ENCODE results near the gene SLC25A5.

Gene SLC25A5

GRCh38 chrX:119467842-119468550, at the start of gene SLC25A5:
TSS of gene SLC25A5 (plus strand) at chrX:119468444. CDS start at chrX:119468516, 72 bp downstream.
- no peak for DNase-seq (ENCODE audit: low read depth, low spot score)

GRCh38 chrX:119419146-119419545, 49.1 kb upstream of the SLC25A5 start:
- H3K9ac ChIP-seq (ENCODE audit: insufficient read length) = no peak overlapping the region
- no peak for DNase-seq (ENCODE audit: low read depth, low spot score)
- H3K4me3 ChIP-seq = no peak overlapping the region
- no peaks in the 10 kb centered on the region for H3K36me3 ChIP-seq (ENCODE audit: insufficient read depth, low read length)
- H3K9me3 ChIP-seq (ENCODE audit: low read depth, low read length) = no peaks in the 10 kb centered on the region
- TF ChIP-seq EZH2 (IDR thresholded peaks at IDR 0.05) (no peak), POLR2AphosphoS5 (IDR thresholded peaks at IDR 0.05; ENCODE audit: borderline replicate concordance, low read depth, low read length) (no peak), FOXP2 (optimal IDR thresholded peaks at IDR 0.05; ENCODE audit: control extremely low read depth, extremely low read length, insufficient read depth) (no peak)
- no peak overlapping the region for H3K27ac ChIP-seq

More at GRCh38 chrX:119467842-119468550, at the start of gene SLC25A5:
- H3K27ac ChIP-seq = peak within 1 kb of the TSS; percentile 48; the same call in 1 of the 2 replicates
- TF ChIP-seq EZH2 (IDR thresholded peaks at IDR 0.05) (no peak), POLR2AphosphoS5 (IDR thresholded peaks at IDR 0.05; ENCODE audit: borderline replicate concordance, low read depth, low read length) (peak; percentile 92), FOXP2 (optimal IDR thresholded peaks at IDR 0.05; ENCODE audit: control extremely low read depth, extremely low read length, insufficient read depth) (no peak)
- no peaks in the 10 kb centered on the region for H3K9me3 ChIP-seq (ENCODE audit: low read depth, low read length)
- H3K9ac ChIP-seq (ENCODE audit: insufficient read length) = peak within 1 kb of the TSS; percentile 72
- peaks cover 21% of the 10 kb centered on the region for H3K36me3 ChIP-seq (ENCODE audit: insufficient read depth, low read length)
- H3K4me3 ChIP-seq = peak within 1 kb of the TSS; percentile 88

- Histone ChIP-seq H3K4me3 (no peak overlapping the region), H3K27ac (no peak overlapping the region), H3K9me3 (ENCODE audit: low read depth, low read length) (no peaks in the 10 kb centered on the region), H3K9ac (ENCODE audit: insufficient read length) (no peak overlapping the region), H3K36me3 (ENCODE audit: insufficient read depth, low read length) (no peaks in the 10 kb centered on the region)
- DNase-seq (ENCODE audit: low read depth, low spot score) = no peak
- TF ChIP-seq FOXP2 (optimal IDR thresholded peaks at IDR 0.05; ENCODE audit: control extremely low read depth, extremely low read length, insufficient read depth) = no peak
- no peak for TF ChIP-seq POLR2AphosphoS5 (IDR thresholded peaks at IDR 0.05; ENCODE audit: borderline replicate concordance, low read depth, low read length)
- no peak for TF ChIP-seq EZH2 (IDR thresholded peaks at IDR 0.05)
Measured at GRCh38 chrX:119419898-119420297, 48.3 kb upstream of the SLC25A5 start.

- no peak for TF ChIP-seq POLR2AphosphoS5 (IDR thresholded peaks at IDR 0.05; ENCODE audit: borderline replicate concordance, low read depth, low read length)
- no peak for TF ChIP-seq FOXP2 (optimal IDR thresholded peaks at IDR 0.05; ENCODE audit: control extremely low read depth, extremely low read length, insufficient read depth)
- TF ChIP-seq EZH2 (IDR thresholded peaks at IDR 0.05) = no peak
- H3K9me3 ChIP-seq (ENCODE audit: low read depth, low read length) = no peaks in the 10 kb centered on the region
- H3K27ac ChIP-seq = no peak overlapping the region
- no peak for DNase-seq (ENCODE audit: low read depth, low spot score)
- no peaks in the 10 kb centered on the region for H3K36me3 ChIP-seq (ENCODE audit: insufficient read depth, low read length)
- H3K4me3 ChIP-seq = no peak overlapping the region
- H3K9ac ChIP-seq (ENCODE audit: insufficient read length) = no peak overlapping the region
Measured at GRCh38 chrX:119421016-119421705, 47.1 kb upstream of the SLC25A5 start.

- TF ChIP-seq FOXP2 (optimal IDR thresholded peaks at IDR 0.05; ENCODE audit: control extremely low read depth, extremely low read length, insufficient read depth) (no peak), EZH2 (IDR thresholded peaks at IDR 0.05) (no peak), POLR2AphosphoS5 (IDR thresholded peaks at IDR 0.05; ENCODE audit: borderline replicate concordance, low read depth, low read length) (no peak)
- Histone ChIP-seq H3K4me3 (no peak overlapping the region), H3K36me3 (ENCODE audit: insufficient read depth, low read length) (no peaks in the 10 kb centered on the region), H3K9ac (ENCODE audit: insufficient read length) (no peak overlapping the region), H3K27ac (no peak overlapping the region), H3K9me3 (ENCODE audit: low read depth, low read length) (no peaks in the 10 kb centered on the region)
- no peak for DNase-seq (ENCODE audit: low read depth, low spot score)
Measured at GRCh38 chrX:119423631-119424030, 44.6 kb upstream of the SLC25A5 start.

- no peak overlapping the region for H3K9ac ChIP-seq (ENCODE audit: insufficient read length)
- H3K27ac ChIP-seq = no peak overlapping the region
- no peak for DNase-seq (ENCODE audit: low read depth, low spot score)
- no peaks in the 10 kb centered on the region for H3K36me3 ChIP-seq (ENCODE audit: insufficient read depth, low read length)
- no peak overlapping the region for H3K4me3 ChIP-seq
- no peaks in the 10 kb centered on the region for H3K9me3 ChIP-seq (ENCODE audit: low read depth, low read length)
- no peak for TF ChIP-seq POLR2AphosphoS5 (IDR thresholded peaks at IDR 0.05; ENCODE audit: borderline replicate concordance, low read depth, low read length)
- no peak for TF ChIP-seq EZH2 (IDR thresholded peaks at IDR 0.05)
- no peak for TF ChIP-seq FOXP2 (optimal IDR thresholded peaks at IDR 0.05; ENCODE audit: control extremely low read depth, extremely low read length, insufficient read depth)
Measured at GRCh38 chrX:119424999-119425398, 43.2 kb upstream of the SLC25A5 start.

- Histone ChIP-seq H3K36me3 (ENCODE audit: insufficient read depth, low read length) (no peaks in the 10 kb centered on the region), H3K9me3 (ENCODE audit: low read depth, low read length) (no peaks in the 10 kb centered on the region), H3K27ac (no peak overlapping the region), H3K4me3 (no peak overlapping the region), H3K9ac (ENCODE audit: insufficient read length) (no peak overlapping the region)
- DNase-seq (ENCODE audit: low read depth, low spot score) = no peak
- no peak for TF ChIP-seq FOXP2 (optimal IDR thresholded peaks at IDR 0.05; ENCODE audit: control extremely low read depth, extremely low read length, insufficient read depth)
- no peak for TF ChIP-seq EZH2 (IDR thresholded peaks at IDR 0.05)
- TF ChIP-seq POLR2AphosphoS5 (IDR thresholded peaks at IDR 0.05; ENCODE audit: borderline replicate concordance, low read depth, low read length) = no peak
Measured at GRCh38 chrX:119427024-119427794, 41.0 kb upstream of the SLC25A5 start.

- no peak for TF ChIP-seq FOXP2 (optimal IDR thresholded peaks at IDR 0.05; ENCODE audit: control extremely low read depth, extremely low read length, insufficient read depth)
- no peak for TF ChIP-seq POLR2AphosphoS5 (IDR thresholded peaks at IDR 0.05; ENCODE audit: borderline replicate concordance, low read depth, low read length)
- TF ChIP-seq EZH2 (IDR thresholded peaks at IDR 0.05) = no peak
- Histone ChIP-seq H3K9me3 (ENCODE audit: low read depth, low read length) (no peaks in the 10 kb centered on the region), H3K4me3 (no peak overlapping the region), H3K9ac (ENCODE audit: insufficient read length) (no peak overlapping the region), H3K36me3 (ENCODE audit: insufficient read depth, low read length) (no peaks in the 10 kb centered on the region), H3K27ac (no peak overlapping the region)
- DNase-seq (ENCODE audit: low read depth, low spot score) = no peak
Measured at GRCh38 chrX:119427795-119428185, 40.5 kb upstream of the SLC25A5 start.

All from SK-N-MC (cell line).